Neural progenitor cell (in vitro differentiated cells): ENCODE measurements around the gene KRT26. TPM values are rescaled to one million over a fixed set of nuclear protein-coding genes. Genes with fewer than 3 reads are reported as not detected.

Source experiments
- DNase-seq: peaks from one replicate; pipeline ENCODE4 v3.0.0-alpha.2; 2016; ENCODE audit warnings: low spot score
- H2AFZ ChIP-seq: fragments of 200-600 bp; sonication (generic); replicated peaks from 2 replicates; pipeline ENCODE4 v1.6.1; 2016; ENCODE audit warnings: antibody characterized with exemption
- H3F3A ChIP-seq: fragments of 200-600 bp; sonication (generic); 2 replicates; pipeline ENCODE4 v1.6.1; 2016; ENCODE audit warnings: antibody characterized with exemption, low read depth
- H3K27ac ChIP-seq: fragments of 200-600 bp; sonication (generic); 2 replicates; pipeline ENCODE4 v1.5.1; 2016; ENCODE audit warnings: mild to moderate bottlenecking
- H3K27me3 ChIP-seq: fragments of 200-600 bp; sonication (generic); 2 replicates; pipeline ENCODE4 v1.6.1; 2016; ENCODE audit warnings: mild to moderate bottlenecking, moderate library complexity
- H3K36me3 ChIP-seq: fragments of 200-600 bp; sonication (generic); 2 replicates; pipeline ENCODE4 v1.5.1; 2016
- H3K4me1 ChIP-seq: fragments of 200-600 bp; sonication (generic); 2 replicates; pipeline ENCODE4 v1.6.1; 2016; ENCODE audit warnings: mixed run types
- H3K4me2 ChIP-seq: fragments of 200-600 bp; sonication (generic); 2 replicates; pipeline ENCODE4 v1.6.1; 2016
- H3K4me3 ChIP-seq: fragments of 200-600 bp; sonication (generic); 2 replicates; pipeline ENCODE4 v1.5.1; 2016
- H3K79me2 ChIP-seq: fragments of 200-600 bp; sonication (generic); 2 replicates; pipeline ENCODE4 v1.6.1; 2016; ENCODE audit warnings: low read depth
- H3K9ac ChIP-seq: fragments of 200-600 bp; sonication (generic); 2 replicates; pipeline ENCODE4 v1.6.1; 2016
- H3K9me3 ChIP-seq: fragments of 200-600 bp; sonication (generic); 2 replicates; pipeline ENCODE4 v1.5.1; 2016; ENCODE audit warnings: low read depth
- H4K20me1 ChIP-seq: fragments of 200-600 bp; sonication (generic); 2 replicates; pipeline ENCODE4 v1.6.1; 2016; ENCODE audit warnings: low read depth
- H3K27ac Mint-ChIP-seq: 3 replicates; pipeline ENCODE4 v1.8.0; 2021; ENCODE audit warnings: mixed read lengths
- H3K27me3 Mint-ChIP-seq: 2 replicates; pipeline ENCODE4 v1.8.0; 2022; ENCODE audit warnings: low read depth, mild to moderate bottlenecking, inconsistent platforms, moderate library complexity, mixed read lengths; ENCODE audit not compliant: insufficient read depth
- H3K36me3 Mint-ChIP-seq: 3 replicates; pipeline ENCODE4 v1.8.0; 2021; ENCODE audit warnings: mixed read lengths
- H3K4me1 Mint-ChIP-seq: 3 replicates; pipeline ENCODE4 v1.8.0; 2021; ENCODE audit warnings: mixed read lengths
- H3K4me3 Mint-ChIP-seq: 3 replicates; pipeline ENCODE4 v1.8.0; 2021; ENCODE audit warnings: mild to moderate bottlenecking, moderate library complexity, mixed read lengths
- H3K9me3 Mint-ChIP-seq: 3 replicates; pipeline ENCODE4 v1.8.0; 2020; ENCODE audit warnings: mixed read lengths
- EZH2 ChIP-seq: fragments of 200-600 bp; sonication (generic); IDR thresholded peaks from 2 replicates; pipeline ENCODE4 v1.6.1; 2017; ENCODE audit warnings: antibody characterized with exemption, mild to moderate bottlenecking, moderate library complexity
- EZH2phosphoT487 ChIP-seq: fragments of 200-600 bp; sonication (generic); IDR thresholded peaks from 2 replicates; pipeline ENCODE4 v1.6.1; 2017; ENCODE audit warnings: antibody characterized with exemption
- total RNA-seq: library from RNA; depleted of rRNA; stranded (reverse); fragments of >200 nt; gene quantifications from 2 replicates; pipeline ENCODE4 v1.2.3, GENCODE V29; 2015; ENCODE audit warnings: low replicate concordance
- TF ChIP-seq, protein P1 (sequence below): fragments of 200-600 bp; sonication (generic); IDR thresholded peaks from 2 replicates; pipeline ENCODE4 v1.5.1; 2017; ENCODE audit warnings: antibody characterized with exemption, mild to moderate bottlenecking

The KRT26 gene
- total RNA-seq, 1 donor from 2014 or later: not detected

- Histone ChIP-seq H3F3A (no peaks in the 10 kb centered on the region), H3K27ac (no peak overlapping the region), H3K9ac (no peak overlapping the region), H4K20me1 (no peaks in the 10 kb centered on the region), H3K9me3 (no peaks in the 10 kb centered on the region), H3K79me2 (no peaks in the 10 kb centered on the region), H3K4me2 (no peak overlapping the region), H3K4me3 (no peak overlapping the region), H3K36me3 (no peaks in the 10 kb centered on the region), H3K4me1 (no peaks in the 10 kb centered on the region), H2AFZ (no peak overlapping the region), H3K27me3 (peaks cover 73% of the 10 kb centered on the region)
- no peaks in the 10 kb centered on the region for H3K36me3 Mint-ChIP-seq
- peaks cover 3% of the 10 kb centered on the region for H3K4me1 Mint-ChIP-seq
- TF ChIP-seq, protein P1, sequence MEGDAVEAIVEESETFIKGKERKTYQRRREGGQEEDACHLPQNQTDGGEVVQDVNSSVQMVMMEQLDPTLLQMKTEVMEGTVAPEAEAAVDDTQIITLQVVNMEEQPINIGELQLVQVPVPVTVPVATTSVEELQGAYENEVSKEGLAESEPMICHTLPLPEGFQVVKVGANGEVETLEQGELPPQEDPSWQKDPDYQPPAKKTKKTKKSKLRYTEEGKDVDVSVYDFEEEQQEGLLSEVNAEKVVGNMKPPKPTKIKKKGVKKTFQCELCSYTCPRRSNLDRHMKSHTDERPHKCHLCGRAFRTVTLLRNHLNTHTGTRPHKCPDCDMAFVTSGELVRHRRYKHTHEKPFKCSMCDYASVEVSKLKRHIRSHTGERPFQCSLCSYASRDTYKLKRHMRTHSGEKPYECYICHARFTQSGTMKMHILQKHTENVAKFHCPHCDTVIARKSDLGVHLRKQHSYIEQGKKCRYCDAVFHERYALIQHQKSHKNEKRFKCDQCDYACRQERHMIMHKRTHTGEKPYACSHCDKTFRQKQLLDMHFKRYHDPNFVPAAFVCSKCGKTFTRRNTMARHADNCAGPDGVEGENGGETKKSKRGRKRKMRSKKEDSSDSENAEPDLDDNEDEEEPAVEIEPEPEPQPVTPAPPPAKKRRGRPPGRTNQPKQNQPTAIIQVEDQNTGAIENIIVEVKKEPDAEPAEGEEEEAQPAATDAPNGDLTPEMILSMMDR: no peak
- no peak overlapping the region for H3K4me3 Mint-ChIP-seq
- no peaks in the 10 kb centered on the region for H3K9me3 Mint-ChIP-seq
- peaks cover 13% of the 10 kb centered on the region for H3K27me3 Mint-ChIP-seq
- DNase-seq: no peak
- no peak overlapping the region for H3K27ac Mint-ChIP-seq
Measured at GRCh38 chr17:40801157-40801556, 29.2 kb upstream of the KRT26 start.

DNA sequence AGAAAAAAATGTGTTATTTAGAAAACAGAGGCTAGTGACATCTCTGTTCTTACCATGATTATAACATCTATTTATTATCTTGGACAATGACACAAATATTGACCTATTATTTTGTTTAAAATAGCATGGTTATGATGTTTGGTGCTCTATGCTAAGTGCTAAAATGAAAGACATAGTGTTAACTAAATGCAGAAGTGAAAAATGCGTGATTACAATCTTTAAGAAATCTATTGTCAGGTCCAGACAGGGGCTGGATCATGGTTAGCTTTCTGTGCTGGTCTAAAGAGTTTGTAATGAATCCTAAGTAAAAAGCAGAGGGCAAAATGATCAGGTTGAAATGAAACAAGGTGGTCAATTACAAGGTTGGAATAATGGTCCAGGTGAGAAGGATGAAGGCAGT lies 28.4 kb upstream of the KRT26 start:
- Mint-ChIP-seq H3K27me3 (peaks cover 15% of the 10 kb centered on the region), H3K4me3 (no peak overlapping the region), H3K4me1 (peaks cover 3% of the 10 kb centered on the region), H3K27ac (no peak overlapping the region), H3K9me3 (no peaks in the 10 kb centered on the region), H3K36me3 (no peaks in the 10 kb centered on the region)
- Histone ChIP-seq H3K4me3 (no peak overlapping the region), H3F3A (no peaks in the 10 kb centered on the region), H3K27me3 (peaks cover 66% of the 10 kb centered on the region), H3K4me2 (no peak overlapping the region), H3K79me2 (no peaks in the 10 kb centered on the region), H3K4me1 (no peaks in the 10 kb centered on the region), H3K27ac (no peak overlapping the region), H3K9me3 (no peaks in the 10 kb centered on the region), H4K20me1 (no peaks in the 10 kb centered on the region), H2AFZ (no peak overlapping the region), H3K36me3 (no peaks in the 10 kb centered on the region), H3K9ac (no peak overlapping the region)
- no peak for DNase-seq
- TF ChIP-seq EZH2phosphoT487: no peak
- TF ChIP-seq, protein P1: no peak
- no peak for TF ChIP-seq EZH2

DNA sequence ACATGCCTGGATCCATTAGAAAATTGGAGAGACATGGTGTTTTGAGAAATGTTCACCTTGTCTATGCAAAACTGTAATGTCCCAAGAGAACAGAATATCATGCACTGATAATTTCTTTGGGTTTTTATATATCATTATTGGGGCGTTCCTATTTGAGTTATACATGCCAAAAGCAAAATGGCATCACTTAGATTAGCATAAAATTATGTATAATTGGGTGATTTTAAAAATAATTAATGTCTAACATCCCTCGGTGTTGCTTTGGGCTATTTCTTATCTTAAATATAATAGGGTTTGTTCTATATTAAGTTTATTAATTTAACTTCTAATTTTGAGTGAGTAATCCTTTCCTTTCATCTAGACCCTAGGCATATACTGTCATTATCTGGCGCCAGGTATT lies 27.9 kb upstream of the KRT26 start, which contains the start of gene KRT28:
TSS of gene KRT28 (minus strand) at position 101 of the 400 bp plus-strand sequence. CDS start at position 35, 66 bp downstream.
- no peak for DNase-seq
- no peaks in the 10 kb centered on the region for H3K9me3 Mint-ChIP-seq
- H3K4me3 Mint-ChIP-seq: no peak within 1 kb of the TSS
- Histone ChIP-seq H3K4me3 (no peak within 1 kb of the TSS), H4K20me1 (no peaks in the 10 kb centered on the region), H3K79me2 (no peaks in the 10 kb centered on the region), H2AFZ (no peak within 1 kb of the TSS), H3K9me3 (no peaks in the 10 kb centered on the region), H3F3A (no peaks in the 10 kb centered on the region), H3K27ac (no peak within 1 kb of the TSS), H3K36me3 (no peaks in the 10 kb centered on the region), H3K4me1 (no peaks in the 10 kb centered on the region), H3K9ac (no peak within 1 kb of the TSS), H3K27me3 (peaks cover 60% of the 10 kb centered on the region), H3K4me2 (no peak within 1 kb of the TSS)
- peaks cover 3% of the 10 kb centered on the region for H3K4me1 Mint-ChIP-seq
- H3K27ac Mint-ChIP-seq: no peak within 1 kb of the TSS
- TF ChIP-seq, protein P1: no peak
- TF ChIP-seq EZH2phosphoT487: no peak
- TF ChIP-seq EZH2: no peak
- H3K27me3 Mint-ChIP-seq: peaks cover 11% of the 10 kb centered on the region
- no peaks in the 10 kb centered on the region for H3K36me3 Mint-ChIP-seq
